Peyer's patch (tissue), 4 donors: Measurements from ENCODE around the gene PHKG1.

Experiments used
- POLR2A ChIP-seq, 2 donors: fragments of 450-650 bp; IDR thresholded peaks; one replicate each; pipeline ENCODE4 v1.5.1; 2017; ENCODE audit warnings: antibody characterized with exemption in 2 of 2, mild to moderate bottlenecking in 2 of 2, moderate library complexity in 2 of 2
- TF ChIP-seq, protein P1 (sequence below), 6 experiments: fragments of 450-650 bp in 4 of 6; fragments of 200-600 bp in 2 of 6; sonication (generic) in 1 of 6; IDR thresholded peaks; one replicate each; pipeline ENCODE4 v1.5.1; 2017 to 2019; ENCODE audit warnings: antibody characterized with exemption in 6 of 6, mild to moderate bottlenecking in 3 of 6, moderate library complexity in 1 of 6

DNA sequence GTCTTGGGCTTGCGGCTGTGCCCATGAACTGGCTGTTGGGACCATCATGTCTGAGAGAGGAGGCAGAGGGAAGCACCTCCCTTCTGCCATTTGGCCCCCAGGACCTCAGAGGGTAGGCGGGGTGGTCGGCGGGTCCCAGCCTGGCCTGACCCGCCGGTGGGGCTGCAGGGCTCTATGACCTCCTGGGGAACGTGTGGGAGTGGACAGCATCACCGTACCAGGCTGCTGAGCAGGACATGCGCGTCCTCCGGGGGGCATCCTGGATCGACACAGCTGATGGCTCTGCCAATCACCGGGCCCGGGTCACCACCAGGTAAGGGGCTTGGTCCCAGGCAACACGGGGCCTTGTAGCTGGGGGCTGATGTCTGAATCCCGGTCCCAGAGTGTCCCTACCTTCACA, 14.6 kb downstream of the PHKG1 start:
- TF ChIP-seq, protein P1, sequence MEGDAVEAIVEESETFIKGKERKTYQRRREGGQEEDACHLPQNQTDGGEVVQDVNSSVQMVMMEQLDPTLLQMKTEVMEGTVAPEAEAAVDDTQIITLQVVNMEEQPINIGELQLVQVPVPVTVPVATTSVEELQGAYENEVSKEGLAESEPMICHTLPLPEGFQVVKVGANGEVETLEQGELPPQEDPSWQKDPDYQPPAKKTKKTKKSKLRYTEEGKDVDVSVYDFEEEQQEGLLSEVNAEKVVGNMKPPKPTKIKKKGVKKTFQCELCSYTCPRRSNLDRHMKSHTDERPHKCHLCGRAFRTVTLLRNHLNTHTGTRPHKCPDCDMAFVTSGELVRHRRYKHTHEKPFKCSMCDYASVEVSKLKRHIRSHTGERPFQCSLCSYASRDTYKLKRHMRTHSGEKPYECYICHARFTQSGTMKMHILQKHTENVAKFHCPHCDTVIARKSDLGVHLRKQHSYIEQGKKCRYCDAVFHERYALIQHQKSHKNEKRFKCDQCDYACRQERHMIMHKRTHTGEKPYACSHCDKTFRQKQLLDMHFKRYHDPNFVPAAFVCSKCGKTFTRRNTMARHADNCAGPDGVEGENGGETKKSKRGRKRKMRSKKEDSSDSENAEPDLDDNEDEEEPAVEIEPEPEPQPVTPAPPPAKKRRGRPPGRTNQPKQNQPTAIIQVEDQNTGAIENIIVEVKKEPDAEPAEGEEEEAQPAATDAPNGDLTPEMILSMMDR (IDR thresholded peaks at IDR 0.05), result no peak
- TF ChIP-seq POLR2A (IDR thresholded peaks at IDR 0.05), result no peak
